ENCODE measurements around the gene STAT5B. TPM values are rescaled to one million over a fixed set of nuclear protein-coding genes. Genes with fewer than 3 reads are reported as not detected.
A peak's percentile ranks its signal among the peaks of the same experiment; 100 is the strongest.

STAT5B gene
- total RNA-seq, 1 experiment from 2014 or later: 42.9 TPM

GRCh38 chr17:42171831-42172230 is 104.4 kb downstream of the STAT5B start:
- Mint-ChIP-seq H3K36me3 (ENCODE audit: insufficient read depth in 1 of 3, low read depth in 3 of 3) (no peaks in the 10 kb centered on the region; a peak in 1 of 7 replicates), H3K27ac (no peak overlapping the region), H3K4me3 (no peak overlapping the region), H3K27me3 (ENCODE audit: low read depth) (peaks cover 8% of the 10 kb centered on the region), H3K4me1 (no peaks in the 10 kb centered on the region; a peak in 1 of 4 replicates), H3K9me3 (no peaks in the 10 kb centered on the region)
- Histone ChIP-seq H3K14ac (ENCODE audit: insufficient read depth, low read length) (no peak overlapping the region; the same call in 1 of the 2 replicates), H2BK12ac (ENCODE audit: insufficient read length, low read depth, low read length) (no peak overlapping the region), H3K79me1 (ENCODE audit: insufficient read depth, low read depth, low read length, poor library complexity, severe bottlenecking) (no peaks in the 10 kb centered on the region), H4K8ac (replicated peaks; ENCODE audit: insufficient read length, low read depth, low read length) (no peak overlapping the region), H3K56ac (ENCODE audit: insufficient read length, low read depth, low read length) (no peak overlapping the region), H3K23ac (ENCODE audit: insufficient read length, low read depth, low read length) (no peak overlapping the region), H4K5ac (ENCODE audit: insufficient read length, low read depth, low read length) (no peak overlapping the region), H3K18ac (ENCODE audit: insufficient read length, low read depth, low read length) (no peak overlapping the region), H2BK20ac (ENCODE audit: low read depth, low read length, poor library complexity, severe bottlenecking) (no peak overlapping the region), H3K9me3 (ENCODE audit: control insufficient read depth, low read depth, low read length) (no peaks in the 10 kb centered on the region), H3K4me2 (ENCODE audit: insufficient read depth, insufficient read length, low read length) (no peak overlapping the region), H3K27me3 (ENCODE audit: insufficient read depth, low read length) (no peaks in the 10 kb centered on the region), H3K9ac (ENCODE audit: extremely low read depth, insufficient read length, low read length) (no peak overlapping the region), H4K20me1 (ENCODE audit: control insufficient read depth, insufficient read depth, insufficient read length) (peaks cover 3% of the 10 kb centered on the region), H2BK120ac (ENCODE audit: low read depth, low read length, poor library complexity, severe bottlenecking) (no peak overlapping the region), H3T11ph (ENCODE audit: low read length) (no peak overlapping the region), H3K79me2 (ENCODE audit: insufficient read depth, low read length) (no peaks in the 10 kb centered on the region), H3K4me1 (ENCODE audit: insufficient read depth, low read length) (no peaks in the 10 kb centered on the region), H2AFZ (ENCODE audit: low read length) (no peak overlapping the region), H3K23me2 (ENCODE audit: insufficient read length, low read depth, low read length, poor library complexity, severe bottlenecking) (no peaks in the 10 kb centered on the region), H4K91ac (ENCODE audit: insufficient read length, low read depth, low read length) (no peak overlapping the region), H2BK5ac (ENCODE audit: insufficient read length, low read length) (no peak overlapping the region), H3K27ac (ENCODE audit: insufficient read length, low read depth, low read length) (no peak overlapping the region), H3K4ac (ENCODE audit: low read depth, low read length) (no peak overlapping the region), H2BK15ac (ENCODE audit: low read depth, low read length) (no peak overlapping the region), H2AK5ac (ENCODE audit: insufficient read length, low read length) (no peak overlapping the region)
- 0 out of 3 replicates have a peak, but pooled peaks have one; percentile 20 for TF ChIP-seq CTCF (conservative IDR thresholded peaks at IDR 0.05)
- WGBS (ENCODE audit: extremely low coverage, insufficient read length, low lambda C conversion rate): no CpG with 5 or more reads among the region's 11 CpGs
- peak; percentile 78 for DNase-seq

All from H9 (cell line).